Measurements from ENCODE around the gene VANGL1.

VANGL1 gene

GRCh38 chr1:115655916-115656315 lies 14.1 kb downstream of the VANGL1 start:
- Histone ChIP-seq H3K9me3 (ENCODE audit: low read depth, low read length) (0 out of 2 replicates have a peak, but pooled peaks cover 3% of the 10 kb centered on the region), H3K9ac (ENCODE audit: insufficient read length) (no peak overlapping the region), H3K36me3 (ENCODE audit: insufficient read depth, low read length) (peaks cover 40% of the 10 kb centered on the region), H3K4me3 (no peak overlapping the region), H3K27ac (no peak overlapping the region)
- TF ChIP-seq EZH2 (IDR thresholded peaks at IDR 0.05) (no peak), POLR2AphosphoS5 (IDR thresholded peaks at IDR 0.05; ENCODE audit: borderline replicate concordance, low read depth, low read length) (no peak), FOXP2 (optimal IDR thresholded peaks at IDR 0.05; ENCODE audit: control extremely low read depth, extremely low read length, insufficient read depth) (no peak)
- DNase-seq (ENCODE audit: low read depth, low spot score): no peak

- no peak for TF ChIP-seq POLR2AphosphoS5 (IDR thresholded peaks at IDR 0.05; ENCODE audit: borderline replicate concordance, low read depth, low read length)
- peaks cover 37% of the 10 kb centered on the region for H3K36me3 ChIP-seq (ENCODE audit: insufficient read depth, low read length)
Measured at GRCh38 chr1:115656461-115657077, 14.8 kb downstream of the VANGL1 start.

GRCh38 chr1:115658646-115659045 lies 16.9 kb downstream of the VANGL1 start:
- Histone ChIP-seq H3K9ac (ENCODE audit: insufficient read length) (no peak overlapping the region), H3K4me3 (no peak overlapping the region), H3K36me3 (ENCODE audit: insufficient read depth, low read length) (peaks cover 30% of the 10 kb centered on the region; the same call in 1 of the 2 replicates), H3K9me3 (ENCODE audit: low read depth, low read length) (0 out of 2 replicates have a peak, but pooled peaks cover 3% of the 10 kb centered on the region), H3K27ac (no peak overlapping the region)
- TF ChIP-seq FOXP2 (optimal IDR thresholded peaks at IDR 0.05; ENCODE audit: control extremely low read depth, extremely low read length, insufficient read depth) (no peak), POLR2AphosphoS5 (IDR thresholded peaks at IDR 0.05; ENCODE audit: borderline replicate concordance, low read depth, low read length) (no peak), EZH2 (IDR thresholded peaks at IDR 0.05) (no peak)
- no peak for DNase-seq (ENCODE audit: low read depth, low spot score)

More at GRCh38 chr1:115656461-115657077, 14.8 kb downstream of the VANGL1 start:
- H3K27ac ChIP-seq: no peak overlapping the region
- no peak overlapping the region for H3K4me3 ChIP-seq
- 0 out of 2 replicates have a peak, but pooled peaks cover 3% of the 10 kb centered on the region for H3K9me3 ChIP-seq (ENCODE audit: low read depth, low read length)
- no peak for DNase-seq (ENCODE audit: low read depth, low spot score)
- H3K9ac ChIP-seq (ENCODE audit: insufficient read length): no peak overlapping the region

- H3K9ac ChIP-seq (ENCODE audit: insufficient read length): no peak overlapping the region
- H3K27ac ChIP-seq: no peak overlapping the region
- H3K36me3 ChIP-seq (ENCODE audit: insufficient read depth, low read length): peaks cover 45% of the 10 kb centered on the region; the same call in 1 of the 2 replicates
- 0 out of 2 replicates have a peak, but pooled peaks cover 3% of the 10 kb centered on the region for H3K9me3 ChIP-seq (ENCODE audit: low read depth, low read length)
- no peak for DNase-seq (ENCODE audit: low read depth, low spot score)
- H3K4me3 ChIP-seq: no peak overlapping the region
- TF ChIP-seq POLR2AphosphoS5 (IDR thresholded peaks at IDR 0.05; ENCODE audit: borderline replicate concordance, low read depth, low read length) (no peak), FOXP2 (optimal IDR thresholded peaks at IDR 0.05; ENCODE audit: control extremely low read depth, extremely low read length, insufficient read depth) (no peak), EZH2 (IDR thresholded peaks at IDR 0.05) (no peak)
Measured at GRCh38 chr1:115660151-115660550, 18.4 kb downstream of the VANGL1 start.

GRCh38 chr1:115661157-115661556 lies 19.4 kb downstream of the VANGL1 start:
- Histone ChIP-seq H3K4me3 (no peak overlapping the region), H3K27ac (no peak overlapping the region), H3K9me3 (ENCODE audit: low read depth, low read length) (0 out of 2 replicates have a peak, but pooled peaks cover 3% of the 10 kb centered on the region), H3K9ac (ENCODE audit: insufficient read length) (no peak overlapping the region), H3K36me3 (ENCODE audit: insufficient read depth, low read length) (peaks cover 47% of the 10 kb centered on the region; the same call in 1 of the 2 replicates)
- TF ChIP-seq EZH2 (IDR thresholded peaks at IDR 0.05): no peak
- no peak for TF ChIP-seq FOXP2 (optimal IDR thresholded peaks at IDR 0.05; ENCODE audit: control extremely low read depth, extremely low read length, insufficient read depth)
- TF ChIP-seq POLR2AphosphoS5 (IDR thresholded peaks at IDR 0.05; ENCODE audit: borderline replicate concordance, low read depth, low read length): no peak
- no peak for DNase-seq (ENCODE audit: low read depth, low spot score)

GRCh38 chr1:115665319-115666096 lies 23.7 kb downstream of the VANGL1 start:
- Histone ChIP-seq H3K9ac (ENCODE audit: insufficient read length) (no peak overlapping the region), H3K27ac (no peak overlapping the region), H3K9me3 (ENCODE audit: low read depth, low read length) (no peaks in the 10 kb centered on the region), H3K4me3 (no peak overlapping the region), H3K36me3 (ENCODE audit: insufficient read depth, low read length) (peaks cover 49% of the 10 kb centered on the region)
- TF ChIP-seq FOXP2 (optimal IDR thresholded peaks at IDR 0.05; ENCODE audit: control extremely low read depth, extremely low read length, insufficient read depth): no peak
- TF ChIP-seq POLR2AphosphoS5 (IDR thresholded peaks at IDR 0.05; ENCODE audit: borderline replicate concordance, low read depth, low read length): no peak
- no peak for TF ChIP-seq EZH2 (IDR thresholded peaks at IDR 0.05)
- DNase-seq (ENCODE audit: low read depth, low spot score): no peak

GRCh38 chr1:115666206-115666605 lies 24.4 kb downstream of the VANGL1 start:
- TF ChIP-seq POLR2AphosphoS5 (IDR thresholded peaks at IDR 0.05; ENCODE audit: borderline replicate concordance, low read depth, low read length) (no peak), EZH2 (IDR thresholded peaks at IDR 0.05) (no peak), FOXP2 (optimal IDR thresholded peaks at IDR 0.05; ENCODE audit: control extremely low read depth, extremely low read length, insufficient read depth) (no peak)
- H3K9ac ChIP-seq (ENCODE audit: insufficient read length): no peak overlapping the region

GRCh38 chr1:115666702-115667101 lies 24.9 kb downstream of the VANGL1 start:
- peaks cover 45% of the 10 kb centered on the region for H3K36me3 ChIP-seq (ENCODE audit: insufficient read depth, low read length)

More at GRCh38 chr1:115666206-115666605, 24.4 kb downstream of the VANGL1 start:
- H3K27ac ChIP-seq: no peak overlapping the region
- peaks cover 45% of the 10 kb centered on the region for H3K36me3 ChIP-seq (ENCODE audit: insufficient read depth, low read length)
- H3K4me3 ChIP-seq: no peak overlapping the region
- DNase-seq (ENCODE audit: low read depth, low spot score): no peak
- no peaks in the 10 kb centered on the region for H3K9me3 ChIP-seq (ENCODE audit: low read depth, low read length)

More at GRCh38 chr1:115666702-115667101, 24.9 kb downstream of the VANGL1 start:
- no peak for DNase-seq (ENCODE audit: low read depth, low spot score)
- Histone ChIP-seq H3K4me3 (no peak overlapping the region), H3K27ac (no peak overlapping the region), H3K9me3 (ENCODE audit: low read depth, low read length) (no peaks in the 10 kb centered on the region), H3K9ac (ENCODE audit: insufficient read length) (no peak overlapping the region)
- TF ChIP-seq EZH2 (IDR thresholded peaks at IDR 0.05) (no peak), FOXP2 (optimal IDR thresholded peaks at IDR 0.05; ENCODE audit: control extremely low read depth, extremely low read length, insufficient read depth) (no peak), POLR2AphosphoS5 (IDR thresholded peaks at IDR 0.05; ENCODE audit: borderline replicate concordance, low read depth, low read length) (no peak)
